CD4-positive, alpha-beta T cell treated with Interleukin-12 subunit alpha and Interleukin-12 subunit beta, for 1 hour (primary cell): Measurements from ENCODE around the gene PCNT.

Experiments
- DNase-seq: peaks from one replicate; pipeline ENCODE4 v3.0.0-alpha.2; 2020

The PCNT gene

GRCh38 chr21:46412521-46413364 is 88.8 kb downstream of the PCNT start:
- no peak for DNase-seq

DNA sequence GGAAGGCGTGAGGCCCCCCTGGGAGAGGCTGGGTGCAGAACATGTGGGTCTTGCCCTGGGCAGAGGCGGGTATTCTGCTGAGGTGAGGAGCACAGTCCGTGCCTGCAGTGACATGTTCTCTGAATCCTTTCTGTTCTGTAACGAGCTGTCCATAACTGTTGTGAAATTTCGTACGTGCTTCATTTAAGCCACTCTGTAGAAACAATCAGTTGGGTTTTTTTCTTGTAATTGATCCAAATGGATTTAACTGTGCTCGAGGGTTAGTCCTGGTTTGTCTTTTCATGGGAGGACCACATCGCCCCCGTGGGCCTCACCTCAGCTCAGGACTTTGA is 89.4 kb downstream of the PCNT start:
- DNase-seq: no peak

DNA sequence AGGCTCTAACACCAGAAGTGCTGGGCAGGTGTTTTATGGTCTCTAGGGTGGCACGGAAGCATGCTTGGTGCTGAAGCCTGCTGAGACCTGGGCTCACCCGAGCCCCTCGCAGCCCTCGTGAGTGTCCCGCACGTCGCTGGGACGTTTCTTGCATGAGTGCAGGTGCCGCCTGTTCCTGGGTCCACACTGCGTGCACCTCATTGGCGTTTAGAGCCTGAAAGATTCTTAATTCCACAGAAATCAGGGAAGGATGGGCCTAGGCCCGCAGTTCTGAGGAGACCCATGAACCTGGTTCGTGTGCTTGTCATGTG is 91.0 kb downstream of the PCNT start:
- no peak for DNase-seq

- no peak for DNase-seq
These were observed 92.6 kb downstream of the PCNT start for GRCh38 chr21:46416551-46416950.

DNA sequence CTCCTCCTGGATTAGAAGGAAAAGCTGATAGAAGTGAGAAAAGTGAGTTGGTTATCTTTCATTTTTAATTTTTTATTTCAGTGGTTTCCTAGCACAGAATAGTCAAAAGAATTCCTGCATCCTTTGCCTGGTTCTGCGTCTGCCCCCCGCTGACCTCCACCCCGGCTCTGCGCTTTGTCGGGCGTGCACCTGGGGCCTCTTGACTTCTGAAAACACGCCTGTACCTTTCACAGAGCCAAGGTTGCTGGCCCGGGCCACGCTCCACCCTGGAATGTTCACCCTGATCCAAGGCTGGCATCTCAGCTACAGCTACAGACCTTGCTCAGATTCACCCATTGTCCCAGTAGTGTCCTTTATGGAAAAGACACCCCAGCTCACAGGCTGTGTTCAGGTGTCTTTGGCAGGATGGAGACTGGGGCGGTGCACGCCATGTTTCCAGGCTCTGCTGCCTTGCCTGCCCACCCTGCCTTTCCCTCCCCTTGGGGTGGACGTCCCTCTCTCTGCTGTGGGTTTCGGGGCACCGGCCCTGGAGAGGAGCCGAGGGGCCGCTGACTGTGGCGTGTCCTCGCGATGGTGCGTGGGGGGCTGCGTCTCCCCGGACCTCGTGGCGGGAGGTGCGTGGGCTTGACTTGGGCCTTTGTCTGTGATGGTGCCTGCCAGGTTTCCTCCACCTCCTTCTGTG is 94.5 kb downstream of the PCNT start:
- DNase-seq: no peak

- no peak for DNase-seq
These were observed 96.6 kb downstream of the PCNT start for GRCh38 chr21:46420241-46421190.

DNA sequence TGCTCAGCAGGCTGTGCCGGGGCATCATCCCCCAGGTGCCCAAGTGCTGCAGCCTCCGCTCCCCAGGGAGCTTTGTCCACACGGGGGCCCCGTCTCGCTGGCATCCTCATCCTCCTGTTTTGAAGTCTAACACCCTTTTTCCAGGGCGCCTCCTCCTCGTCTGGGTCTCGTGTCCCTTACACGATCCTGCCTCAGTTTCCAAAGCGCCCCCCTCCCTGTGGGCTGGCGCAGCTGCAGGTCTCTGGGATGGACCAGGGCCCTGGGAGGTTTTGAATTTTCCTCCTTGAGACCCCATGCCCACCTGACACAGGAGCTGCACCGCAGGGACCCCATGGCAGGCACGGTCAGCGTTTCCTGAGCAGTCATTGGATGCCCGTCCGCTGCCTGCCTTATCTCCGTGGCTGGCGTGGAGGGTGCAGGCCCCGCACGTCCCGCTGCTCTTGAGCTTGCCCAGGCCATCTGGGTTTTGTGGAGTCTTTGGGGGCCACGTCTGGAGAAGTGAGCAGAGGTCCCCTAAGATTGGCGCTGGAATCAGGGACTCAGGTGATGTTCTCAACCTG is 97.3 kb downstream of the PCNT start:
- no peak for DNase-seq

GRCh38 chr21:46421756-46422555 is 98.0 kb downstream of the PCNT start:
- no peak for DNase-seq

GRCh38 chr21:46422636-46423241 is 98.8 kb downstream of the PCNT start:
- no peak for DNase-seq

DNA sequence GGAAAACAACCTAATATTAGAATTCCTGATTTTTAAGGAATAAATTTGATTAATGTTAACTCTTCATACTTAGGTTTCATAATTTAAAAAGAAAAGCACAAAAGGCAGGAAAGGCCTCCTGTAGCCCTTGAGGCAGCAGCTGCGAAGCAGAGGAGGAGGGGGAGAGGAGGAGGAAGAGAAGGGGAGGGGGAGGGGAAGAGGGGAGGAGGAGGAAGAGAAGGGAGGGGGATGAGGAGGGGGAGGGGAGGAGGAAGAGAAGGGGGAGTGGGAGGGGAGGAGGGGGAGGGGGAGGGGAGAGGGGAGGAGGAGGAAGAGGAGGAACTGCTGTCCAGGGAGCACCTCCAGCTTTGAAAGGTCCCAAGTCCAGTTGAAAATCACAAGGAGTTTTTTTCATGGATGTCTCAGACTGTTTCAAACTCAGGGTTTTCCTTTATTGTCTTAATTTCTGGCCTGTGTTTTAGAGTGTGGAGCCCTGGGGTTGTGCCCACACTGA is 99.6 kb downstream of the PCNT start:
- DNase-seq: peak; percentile 14

- DNase-seq: peak; percentile 40
These were observed 100.2 kb downstream of the PCNT start for GRCh38 chr21:46424039-46424591.

DNA sequence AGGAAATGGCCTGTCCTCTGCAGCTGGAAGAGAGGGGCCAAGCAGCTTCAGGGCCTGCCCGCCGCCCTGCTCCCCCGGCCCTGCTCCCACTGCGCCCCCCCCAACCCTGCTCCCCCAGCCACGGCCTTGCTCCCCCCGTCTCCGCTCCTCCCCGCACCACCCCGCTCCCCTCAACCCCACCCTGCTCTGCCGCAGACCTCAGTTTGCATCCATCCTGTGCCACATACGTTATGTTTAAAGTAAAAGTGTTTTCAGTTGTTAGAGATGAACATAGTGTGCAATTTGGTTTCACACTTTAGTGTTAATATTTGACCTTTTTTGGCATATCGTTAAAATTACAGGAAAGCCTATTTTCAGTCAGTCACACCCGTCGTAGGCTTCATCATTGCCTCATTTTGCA is 100.7 kb downstream of the PCNT start:
- DNase-seq: peak; percentile 53

DNA sequence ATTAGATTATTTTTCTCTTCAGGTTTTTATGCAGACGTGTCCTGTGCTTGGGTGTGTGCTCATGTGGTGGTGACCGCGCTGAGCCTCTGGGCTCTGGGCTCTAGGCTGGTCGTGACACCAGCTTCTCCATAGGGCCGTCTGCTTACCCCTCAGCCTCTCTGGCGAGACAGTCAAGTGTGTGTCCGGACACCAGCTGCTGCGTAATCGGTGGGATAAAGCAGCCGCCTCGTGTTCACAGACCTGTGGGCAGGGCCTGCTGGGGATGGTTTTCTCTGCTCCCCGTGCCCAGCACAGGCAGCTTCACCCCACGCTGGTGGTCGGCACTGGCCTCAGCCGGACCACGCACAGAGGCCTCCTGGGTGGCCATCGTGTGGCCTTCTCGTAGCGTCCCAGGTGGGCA is 101.1 kb downstream of the PCNT start:
- DNase-seq: no peak

DNA sequence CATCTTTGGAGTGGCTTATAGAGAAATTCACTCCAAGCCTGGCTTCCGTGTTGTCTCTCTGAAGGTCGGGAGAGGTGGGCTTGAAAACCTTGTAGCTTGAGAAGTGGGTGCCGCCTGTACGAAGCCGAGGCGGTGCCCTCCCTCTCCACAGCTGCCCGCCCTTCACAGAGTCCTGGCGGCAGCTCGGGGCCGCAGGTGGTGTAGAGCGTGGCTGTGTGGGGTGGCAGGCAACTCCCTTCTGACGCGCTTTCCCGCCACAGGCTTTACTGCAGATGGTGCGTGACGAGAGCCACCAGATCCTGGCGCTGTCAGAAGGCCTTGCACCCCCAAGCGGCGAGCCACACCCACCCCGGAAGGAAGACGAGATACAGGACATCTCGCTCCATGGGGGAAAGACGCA is 101.6 kb downstream of the PCNT start:
- DNase-seq: peak; percentile 72

GRCh38 chr21:46426313-46427046 is 102.5 kb downstream of the PCNT start:
- DNase-seq: no peak

GRCh38 chr21:46427516-46427915 is 103.6 kb downstream of the PCNT start:
- no peak for DNase-seq

- DNase-seq: no peak
These were observed 104.3 kb downstream of the PCNT start for GRCh38 chr21:46428286-46428685.

- DNase-seq: no peak
These were observed 105.2 kb downstream of the PCNT start for GRCh38 chr21:46428987-46429710.

- DNase-seq: no peak
These were observed 106.1 kb downstream of the PCNT start for GRCh38 chr21:46429754-46430681.
